NCI-H128 (cell line): ENCODE results near the gene AMPD3.

Experiments used
- DNase-seq: peaks from one replicate; lab custom pipeline; 2025; ENCODE audit not compliant: unreplicated experiment; lab: John Stamatoyannopoulos, UW

The AMPD3 gene

GRCh38 chr11:10454878-10455631 is at the start of gene AMPD3:
Gene AMPD3 (plus strand): TSS chr11:10455264. CDS start chr11:10461520, 6,256 bp downstream.
- DNase-seq, result peak; percentile 34

DNA sequence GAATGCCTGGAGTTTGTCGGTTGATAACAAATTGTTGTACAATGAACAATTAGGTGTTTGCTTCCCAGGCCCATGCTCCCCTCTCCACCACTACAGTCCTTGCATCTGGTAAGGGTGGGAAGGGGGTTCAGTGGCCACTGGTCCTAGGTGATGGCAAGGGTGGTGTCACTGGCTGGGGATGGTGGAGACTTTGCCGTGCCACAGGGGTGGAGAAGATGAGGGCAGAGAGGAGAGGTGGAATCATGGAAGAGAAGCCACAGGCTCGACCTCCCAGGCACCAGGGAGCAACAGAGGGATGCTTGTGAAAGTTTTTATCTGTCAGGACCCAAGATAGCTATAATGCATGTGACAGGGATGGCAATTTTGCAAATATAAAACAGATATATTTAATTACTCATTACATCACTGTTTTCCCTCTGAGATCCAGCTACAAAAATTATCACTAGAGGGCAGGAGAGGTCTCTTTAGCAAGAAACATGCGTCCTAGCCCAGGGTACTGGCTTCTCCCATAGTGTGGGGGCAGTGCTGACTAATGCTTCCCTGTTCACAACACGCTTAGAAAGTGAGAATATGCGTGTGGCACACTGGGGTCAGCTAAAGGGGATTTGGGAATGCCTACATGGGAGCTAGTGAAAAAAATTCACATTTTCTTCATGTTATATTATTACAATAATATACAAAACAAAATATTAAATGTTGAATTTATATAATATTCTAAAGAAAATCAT is 49.0 kb upstream of the AMPD3 start:
- peak; percentile 64 for DNase-seq

GRCh38 chr11:10407055-10407454 is 48.0 kb upstream of the AMPD3 start:
- no peak for DNase-seq

DNA sequence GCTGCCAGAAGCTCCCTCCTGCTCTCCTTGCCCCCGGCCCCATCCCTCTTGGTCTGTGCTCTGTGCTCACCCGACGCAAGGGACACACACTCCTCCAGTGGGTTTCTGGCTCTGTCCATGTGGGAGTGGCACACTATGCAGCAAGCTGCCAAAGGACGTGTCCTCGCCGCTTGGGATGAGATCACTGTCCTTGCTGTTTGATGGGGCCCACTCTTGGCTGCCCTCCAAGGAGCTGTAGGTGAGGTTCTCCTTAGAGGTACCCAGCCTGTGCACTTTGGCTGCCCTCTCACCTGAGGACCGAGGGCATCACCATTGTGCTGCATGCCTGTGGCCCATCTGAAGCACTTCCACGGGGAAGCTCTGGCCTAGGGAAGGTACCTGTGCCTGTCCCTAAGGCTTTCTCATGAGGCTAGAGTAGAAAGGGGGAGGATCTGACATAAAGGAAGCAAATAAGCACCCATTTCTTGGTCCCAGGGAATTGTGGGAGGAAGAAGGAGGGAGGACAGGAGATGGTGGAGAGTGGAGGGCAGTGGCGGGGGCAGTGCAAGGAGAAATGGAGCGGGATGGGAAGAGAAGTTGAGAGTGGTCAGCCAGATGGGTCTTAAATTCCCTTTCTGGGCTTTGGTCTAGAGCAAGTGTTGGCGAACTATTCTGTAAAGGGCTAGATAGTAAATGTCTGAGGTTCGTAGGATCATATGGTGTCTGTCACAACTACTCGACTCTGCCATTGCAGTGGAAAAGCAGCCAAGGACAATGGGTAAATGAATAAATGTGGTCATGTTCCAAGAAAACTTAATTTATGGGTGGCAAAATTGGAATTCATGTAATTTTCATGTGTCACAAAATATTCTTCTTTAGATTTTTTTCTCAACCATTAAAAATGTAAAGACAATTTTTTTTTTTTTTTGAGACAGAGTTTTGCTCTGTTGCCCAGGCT is 47.0 kb upstream of the AMPD3 start:
- no peak for DNase-seq

- no peak for DNase-seq
These were observed 45.8 kb upstream of the AMPD3 start for GRCh38 chr11:10409207-10409661.

- DNase-seq, result no peak
These were observed 44.8 kb upstream of the AMPD3 start for GRCh38 chr11:10410106-10410843.

DNA sequence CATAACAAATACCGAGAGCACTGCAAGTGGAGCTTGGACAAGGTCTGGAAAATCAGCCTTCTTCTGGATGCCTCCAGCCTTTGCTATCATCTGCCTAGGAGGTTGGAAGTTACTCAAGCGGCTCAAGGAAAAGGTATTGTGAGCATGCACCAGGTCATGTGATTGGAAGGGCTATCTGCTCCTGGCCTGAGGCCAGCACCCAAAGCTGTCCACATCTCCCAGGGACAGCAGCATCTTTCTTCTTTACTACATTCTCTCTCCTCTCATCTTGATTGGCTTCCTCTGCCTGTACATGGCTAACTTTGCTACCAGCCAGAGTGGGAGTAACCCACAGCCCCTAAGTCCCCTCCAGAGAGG is 44.2 kb upstream of the AMPD3 start:
- DNase-seq, result no peak

DNA sequence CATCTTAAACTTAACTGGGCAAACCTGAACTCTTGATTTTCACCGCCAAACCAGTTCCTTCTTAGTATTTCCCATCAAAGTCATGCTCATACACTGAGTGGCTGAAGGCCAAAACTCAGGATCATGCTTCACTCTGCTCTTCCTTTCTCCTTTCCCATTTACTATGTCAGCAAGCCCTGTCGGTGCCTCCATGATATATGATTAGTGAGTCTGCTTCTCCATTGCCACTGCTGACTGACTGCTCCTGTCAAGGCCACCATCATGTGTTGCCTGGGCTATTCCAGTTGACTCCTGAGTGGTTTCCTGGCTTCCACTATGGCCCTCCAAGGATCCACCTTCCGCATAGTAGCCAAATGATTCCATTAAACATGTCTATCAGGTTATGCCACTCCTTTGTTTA is 42.8 kb upstream of the AMPD3 start:
- no peak for DNase-seq

DNA sequence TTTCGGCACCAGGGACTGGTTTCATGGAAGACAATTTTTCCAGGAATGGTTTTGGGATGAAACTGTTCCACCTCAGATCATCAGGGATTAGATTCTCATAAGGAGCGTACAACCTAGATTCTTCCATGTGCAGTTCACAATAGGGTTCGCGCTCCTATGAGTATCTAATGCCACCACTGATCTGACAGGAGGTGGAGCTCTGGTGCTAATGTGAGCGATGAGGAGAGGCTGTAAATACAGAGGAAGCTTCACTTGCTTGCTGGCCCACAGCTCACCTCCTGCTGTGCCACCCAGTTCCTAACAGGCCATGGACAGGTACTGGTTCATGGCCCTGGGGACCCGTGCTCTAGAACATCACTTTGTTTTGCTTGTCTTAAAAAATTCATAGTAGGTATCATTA is 41.8 kb upstream of the AMPD3 start:
- no peak for DNase-seq

DNA sequence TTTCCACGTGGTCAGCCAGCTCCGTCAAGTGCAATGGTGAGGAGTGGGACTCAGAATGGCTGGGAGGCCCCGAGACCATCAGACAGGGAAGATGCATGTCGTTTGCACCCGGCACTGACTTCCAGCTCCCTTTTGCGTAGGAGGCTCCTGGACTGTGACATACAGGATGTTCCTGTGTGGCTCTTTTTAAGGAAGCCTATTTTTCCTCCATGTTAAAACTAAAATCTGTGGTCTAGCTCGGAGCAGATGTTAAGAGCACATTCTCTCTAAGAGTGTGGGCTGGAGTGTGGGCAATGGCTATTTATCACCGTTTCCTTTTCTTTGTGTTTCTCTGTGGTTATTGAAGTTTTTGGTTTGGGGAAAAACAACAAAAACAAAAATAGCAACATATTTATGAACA is 40.9 kb upstream of the AMPD3 start:
- DNase-seq, result no peak

DNA sequence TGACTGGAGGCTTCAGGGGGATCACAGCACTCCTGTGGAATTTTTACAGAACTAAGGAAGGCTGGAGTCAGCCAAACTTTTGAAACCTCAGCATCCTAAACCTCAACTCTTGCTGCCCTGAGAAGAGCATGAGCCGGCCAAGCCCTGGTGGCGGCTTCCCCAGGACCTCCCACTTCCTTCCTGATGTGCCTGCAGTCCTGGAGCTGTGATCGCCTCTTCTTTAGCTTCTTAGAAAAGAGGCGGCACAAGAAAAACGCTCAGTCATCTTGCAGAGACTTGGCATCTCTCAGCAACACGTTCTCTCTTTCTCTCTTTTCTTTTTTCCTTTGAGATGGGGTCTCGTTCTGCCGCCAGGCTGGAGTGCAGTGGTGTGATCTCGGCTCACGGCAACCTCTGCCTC is 40.4 kb upstream of the AMPD3 start:
- no peak for DNase-seq

GRCh38 chr11:10415817-10416392 is 39.2 kb upstream of the AMPD3 start:
- no peak for DNase-seq

- no peak for DNase-seq
These were observed 36.7 kb upstream of the AMPD3 start for GRCh38 chr11:10418259-10418949.

DNA sequence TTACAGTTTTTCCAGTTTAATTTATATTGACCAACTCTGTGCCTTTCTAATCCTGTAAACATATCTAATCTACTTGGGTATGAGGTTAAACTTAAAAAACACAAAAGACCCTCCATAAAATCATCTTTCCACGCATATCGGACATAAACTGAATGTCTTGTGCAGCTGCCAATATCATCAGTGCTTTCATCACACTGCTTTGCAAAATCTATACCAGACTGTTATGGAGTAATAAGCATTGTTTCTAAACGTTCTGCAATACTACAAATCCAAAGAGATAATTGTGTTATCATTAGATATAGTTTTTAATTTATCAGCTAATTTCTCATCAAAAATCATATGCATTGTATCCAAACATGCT is 36.1 kb upstream of the AMPD3 start:
- no peak for DNase-seq

DNA sequence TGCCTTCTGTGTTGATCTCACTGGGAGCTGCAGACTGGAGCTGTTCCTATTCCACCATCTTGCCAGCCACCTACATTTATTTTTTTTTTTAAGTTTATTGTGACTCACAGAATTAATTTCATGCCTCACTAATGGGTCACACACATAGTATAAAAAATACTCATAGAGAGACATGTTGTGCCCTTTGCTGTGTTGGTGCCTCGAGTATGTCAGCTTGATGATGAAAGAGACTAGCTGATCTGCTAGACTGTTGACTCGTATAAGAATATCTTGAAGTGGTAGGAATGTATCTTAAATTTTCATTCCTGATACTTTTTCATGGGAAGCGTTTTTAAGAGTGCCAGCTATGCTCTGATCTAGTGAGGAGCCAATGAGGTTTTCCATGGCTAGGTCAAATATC is 28.6 kb upstream of the AMPD3 start:
- no peak for DNase-seq

DNA sequence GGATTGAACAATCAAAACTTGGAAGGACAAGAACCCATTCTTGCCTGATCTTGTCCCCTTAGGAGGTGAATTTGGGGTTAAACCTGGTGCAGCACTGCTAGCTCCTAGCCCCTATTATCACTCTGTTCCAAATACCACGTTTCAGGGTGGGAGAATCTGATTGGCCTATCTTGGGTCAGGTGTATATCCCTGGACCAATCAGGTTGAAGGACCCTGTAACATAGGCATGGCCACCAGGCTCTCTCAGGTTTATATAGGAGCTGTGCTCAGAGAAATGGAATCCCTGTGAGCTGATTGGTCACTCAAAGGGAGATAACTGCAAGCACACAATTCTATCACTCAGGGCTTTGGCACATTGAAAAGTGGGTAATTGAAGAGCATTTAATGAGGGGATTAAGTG is 26.6 kb upstream of the AMPD3 start:
- DNase-seq, result no peak

DNA sequence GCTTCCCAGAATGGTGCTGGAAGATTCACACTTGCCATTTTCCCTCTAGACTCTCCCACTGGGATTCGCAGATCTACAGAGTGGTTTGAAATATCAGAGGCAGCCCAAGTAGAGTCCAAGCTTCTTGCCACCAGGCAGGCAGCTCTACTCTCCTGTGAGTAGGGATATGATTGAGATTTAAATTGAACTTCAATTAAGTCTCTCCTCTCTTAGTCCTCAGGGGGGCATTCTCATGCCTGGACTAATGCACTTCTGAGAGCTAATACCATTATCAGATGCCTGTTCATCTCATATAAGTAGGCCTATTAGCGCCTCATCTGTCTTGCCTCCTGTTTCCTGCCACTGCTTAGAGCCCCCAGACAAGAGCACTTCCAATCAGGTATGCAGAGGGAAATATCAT is 25.5 kb upstream of the AMPD3 start:
- peak; percentile 60 for DNase-seq

DNA sequence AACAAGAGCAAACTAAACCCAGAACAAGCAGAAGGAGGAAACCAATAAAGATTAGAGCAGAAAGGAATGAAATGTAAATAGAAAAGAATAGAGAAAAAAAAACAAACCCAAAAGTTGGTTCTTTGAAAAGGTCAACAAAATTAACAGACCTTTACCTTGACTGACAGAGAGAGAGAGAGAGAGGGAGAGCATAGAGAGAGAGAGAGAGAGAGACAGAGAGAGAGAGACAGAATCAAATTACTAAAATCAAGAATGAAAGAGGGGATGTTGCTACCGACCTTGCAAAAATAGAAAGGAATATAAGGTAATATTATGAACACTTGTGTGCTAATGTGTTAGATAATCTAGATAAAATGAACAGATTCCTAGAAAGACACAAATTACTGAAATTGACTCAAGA is 22.6 kb upstream of the AMPD3 start:
- no peak for DNase-seq

DNA sequence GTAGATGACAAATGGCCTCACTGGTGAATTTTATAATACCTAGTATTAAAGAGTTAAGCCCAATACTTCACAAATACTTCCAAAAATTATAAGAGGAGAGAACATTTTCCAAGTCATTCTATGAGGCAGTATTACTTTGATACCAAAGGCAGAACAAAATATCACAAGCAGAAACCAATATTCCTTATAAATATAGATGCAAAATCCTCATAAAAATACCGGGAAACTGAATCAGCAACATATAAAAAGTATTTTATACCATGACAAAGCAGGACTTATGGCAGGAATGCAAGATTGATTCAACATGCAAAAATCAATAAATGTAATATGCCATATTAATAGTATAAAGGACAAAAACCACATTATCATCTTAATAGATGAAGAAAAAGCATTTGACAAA is 22.1 kb upstream of the AMPD3 start:
- DNase-seq, result no peak

GRCh38 chr11:10436224-10436623 is 18.8 kb upstream of the AMPD3 start:
- DNase-seq, result no peak
